H9 (cell line): ENCODE results near the gene IL9. TPM values are rescaled to one million over a fixed set of nuclear protein-coding genes. Genes with fewer than 3 reads are reported as not detected.

ENCODE experiments used
- DNase-seq: peaks from one replicate; pipeline ENCODE4 v3.0.0-alpha.2; 2017
- H2AFZ ChIP-seq: one replicate; pipeline ENCODE4 v1.6.1; 2013; ENCODE audit warnings: mild to moderate bottlenecking, low read length, control low read depth, moderate library complexity
- H2AK5ac ChIP-seq: 2 replicates; pipeline ENCODE4 v1.6.1; 2013; ENCODE audit warnings: low read length, control low read depth, mixed read lengths; ENCODE audit not compliant: insufficient read length
- H2BK120ac ChIP-seq: one replicate; pipeline ENCODE4 v1.6.1; 2013; ENCODE audit warnings: low read depth, mild to moderate bottlenecking, low read length, control low read depth, inconsistent platforms; ENCODE audit not compliant: poor library complexity, severe bottlenecking
- H2BK12ac ChIP-seq: 2 replicates; pipeline ENCODE4 v1.6.1; 2013; ENCODE audit warnings: low read length, control low read depth, mixed read lengths, low read depth; ENCODE audit not compliant: insufficient read length
- H2BK15ac ChIP-seq: 2 replicates; pipeline ENCODE4 v1.6.1; 2013; ENCODE audit warnings: low read depth, low read length, control low read depth
- H2BK20ac ChIP-seq: one replicate; pipeline ENCODE4 v1.6.1; 2013; ENCODE audit warnings: low read depth, mild to moderate bottlenecking, low read length, control low read depth, inconsistent platforms; ENCODE audit not compliant: poor library complexity, severe bottlenecking
- H2BK5ac ChIP-seq: 2 replicates; pipeline ENCODE4 v1.6.1; 2013; ENCODE audit warnings: low read length, control low read depth, mixed read lengths; ENCODE audit not compliant: insufficient read length
- H3K14ac ChIP-seq: 2 replicates; pipeline ENCODE4 v1.6.1; 2013; ENCODE audit warnings: low read length, control low read depth; ENCODE audit not compliant: insufficient read depth
- H3K18ac ChIP-seq: 2 replicates; pipeline ENCODE4 v1.6.1; 2013; ENCODE audit warnings: low read depth, mild to moderate bottlenecking, mixed read lengths, low read length, control low read depth; ENCODE audit not compliant: insufficient read length
- H3K23ac ChIP-seq: 2 replicates; pipeline ENCODE4 v1.6.1; 2013; ENCODE audit warnings: low read length, control low read depth, mixed read lengths, low read depth; ENCODE audit not compliant: insufficient read length
- H3K23me2 ChIP-seq: 2 replicates; pipeline ENCODE4 v1.6.1; 2013; ENCODE audit warnings: low read depth, mild to moderate bottlenecking, mixed read lengths, low read length, control low read depth; ENCODE audit not compliant: insufficient read length, poor library complexity, severe bottlenecking
- H3K27ac ChIP-seq: 2 replicates; pipeline ENCODE4 v1.5.1; 2013; ENCODE audit warnings: low read length, control low read depth, mixed read lengths, low read depth; ENCODE audit not compliant: insufficient read length
- H3K27me3 ChIP-seq: 2 replicates; pipeline ENCODE4 v1.6.1; 2013; ENCODE audit warnings: low read length, control low read depth, inconsistent platforms; ENCODE audit not compliant: insufficient read depth
- H3K4ac ChIP-seq: 2 replicates; pipeline ENCODE4 v1.6.1; 2013; ENCODE audit warnings: low read depth, mild to moderate bottlenecking, control low read depth, inconsistent platforms, low read length, moderate library complexity
- H3K4me1 ChIP-seq: 2 replicates; pipeline ENCODE4 v1.6.1; 2013; ENCODE audit warnings: low read length, control low read depth, inconsistent platforms; ENCODE audit not compliant: insufficient read depth
- H3K4me2 ChIP-seq: 2 replicates; pipeline ENCODE4 v1.6.1; 2013; ENCODE audit warnings: low read length, control low read depth, mixed read lengths; ENCODE audit not compliant: insufficient read length, insufficient read depth
- H3K56ac ChIP-seq: 2 replicates; pipeline ENCODE4 v1.6.1; 2013; ENCODE audit warnings: low read depth, mild to moderate bottlenecking, mixed read lengths, low read length, control low read depth; ENCODE audit not compliant: insufficient read length
- H3K79me1 ChIP-seq: 2 replicates; pipeline ENCODE4 v1.6.1; 2013; ENCODE audit warnings: low read depth, mild to moderate bottlenecking, moderate library complexity, low read length, control low read depth, inconsistent platforms; ENCODE audit not compliant: insufficient read depth, poor library complexity, severe bottlenecking
- H3K79me2 ChIP-seq: 2 replicates; pipeline ENCODE4 v1.6.1; 2013; ENCODE audit warnings: low read length, control low read depth, inconsistent platforms; ENCODE audit not compliant: insufficient read depth
- H3K9ac ChIP-seq: 2 replicates; pipeline ENCODE4 v1.6.1; 2013; ENCODE audit warnings: low read length, control low read depth, mixed read lengths; ENCODE audit not compliant: insufficient read length; ENCODE audit errors: extremely low read depth
- H3K9me3 ChIP-seq: one replicate; pipeline ENCODE4 v1.6.1; 2013; ENCODE audit warnings: low read depth, low read length, inconsistent platforms; ENCODE audit not compliant: control insufficient read depth
- H3T11ph ChIP-seq: one replicate; pipeline ENCODE4 v1.6.1; 2013; ENCODE audit warnings: mild to moderate bottlenecking, low read length, control low read depth, inconsistent platforms
- H4K20me1 ChIP-seq: one replicate; pipeline ENCODE4 v1.6.1; 2013; ENCODE audit not compliant: control insufficient read depth, insufficient read length, insufficient read depth
- H4K5ac ChIP-seq: 2 replicates; pipeline ENCODE4 v1.6.1; 2013; ENCODE audit warnings: low read depth, mild to moderate bottlenecking, mixed read lengths, low read length, control low read depth; ENCODE audit not compliant: insufficient read length
- H4K8ac ChIP-seq: replicated peaks from 2 replicates; pipeline ENCODE4 v1.6.1; 2013; ENCODE audit warnings: low read length, control low read depth, mixed read lengths, low read depth; ENCODE audit not compliant: insufficient read length
- H4K91ac ChIP-seq: 2 replicates; pipeline ENCODE4 v1.6.1; 2013; ENCODE audit warnings: low read depth, mild to moderate bottlenecking, moderate library complexity, mixed read lengths, low read length, control low read depth; ENCODE audit not compliant: insufficient read length
- H3K27ac Mint-ChIP-seq, 3 experiments: 2 replicates in 2 of 3; 3 replicates in 1 of 3; pipeline ENCODE4 v1.8.0; 2020 to 2021; ENCODE audit warnings: mixed read lengths in 3 of 3, mild to moderate bottlenecking in 1 of 3, moderate library complexity in 1 of 3
- H3K27me3 Mint-ChIP-seq: 2 replicates; pipeline ENCODE4 v1.8.0; 2021; ENCODE audit warnings: low read depth, mild to moderate bottlenecking, moderate library complexity, mixed read lengths
- H3K36me3 Mint-ChIP-seq, 3 experiments: 2 replicates in 2 of 3; 3 replicates in 1 of 3; pipeline ENCODE4 v1.8.0; 2020 to 2021; ENCODE audit warnings: low read depth in 3 of 3, mixed read lengths in 3 of 3; ENCODE audit not compliant: insufficient read depth in 1 of 3
- H3K4me1 Mint-ChIP-seq, 2 experiments: 2 replicates each; pipeline ENCODE4 v1.8.0; 2020; ENCODE audit warnings: mixed read lengths in 2 of 2
- H3K4me3 Mint-ChIP-seq, 2 experiments: 2 replicates in 1 of 2; 3 replicates in 1 of 2; pipeline ENCODE4 v1.8.0; 2020 to 2021; ENCODE audit warnings: mild to moderate bottlenecking in 2 of 2, mixed read lengths in 2 of 2, moderate library complexity in 1 of 2
- H3K9me3 Mint-ChIP-seq, 2 experiments: 2 replicates in 1 of 2; 3 replicates in 1 of 2; pipeline ENCODE4 v1.8.0; 2020; ENCODE audit warnings: mild to moderate bottlenecking in 2 of 2, mixed read lengths in 2 of 2, moderate library complexity in 1 of 2
- CTCF ChIP-seq: fragments of 200-600 bp; sonication (generic); conservative IDR thresholded peaks from 3 replicates; pipeline ENCODE4 v1.8.0; 2021; ENCODE audit warnings: antibody characterized with exemption, mild to moderate bottlenecking
- WGBS: extraction: QIAGEN DNeasy Blood & Tissue Kit; methylation state at CpG from one replicate; pipeline ENCODE4 v1.1.7; 2013; ENCODE audit warnings: missing lambda C conversion rate, low lambda C conversion rate, mixed read lengths; ENCODE audit not compliant: insufficient read length; ENCODE audit errors: extremely low coverage; 5-methylcytosine and 5-hydroxymethylcytosine counted together
- total RNA-seq: library from RNA; stranded (reverse); gene quantifications from 2 replicates; pipeline ENCODE4 v1.2.1, GENCODE V29; 2021

The IL9 gene
- total RNA-seq, 1 experiment from 2014 or later, result not detected

- H3K27me3 ChIP-seq, result peaks cover 2% of the 10 kb centered on the region; the same call in 1 of the 2 replicates
- H3K56ac ChIP-seq, result no peak overlapping the region
- Mint-ChIP-seq H3K27ac (no peak overlapping the region), H3K9me3 (no peaks in the 10 kb centered on the region), H3K4me1 (peaks cover 26 to 28% of the 10 kb centered on the region in 2 experiments), H3K4me3 (no peak overlapping the region), H3K36me3 (no peaks in the 10 kb centered on the region), H3K27me3 (peaks cover 47% of the 10 kb centered on the region)
- H2BK15ac ChIP-seq, result no peak overlapping the region
- H3K4me2 ChIP-seq, result no peak overlapping the region
- H2BK120ac ChIP-seq, result no peak overlapping the region
- no peaks in the 10 kb centered on the region; the same call in 1 of the 2 replicates for H3K4me1 ChIP-seq
- no peaks in the 10 kb centered on the region for H4K20me1 ChIP-seq
- no peak overlapping the region for H2AK5ac ChIP-seq
- H3K23ac ChIP-seq, result no peak overlapping the region
- no CpG with 5 or more reads among the region's 3 CpGs for WGBS
- no peak overlapping the region for H2BK20ac ChIP-seq
- H3K79me1 ChIP-seq, result no peaks in the 10 kb centered on the region
- no peak overlapping the region for H2BK12ac ChIP-seq
- no peak overlapping the region for H4K8ac ChIP-seq
- no peak overlapping the region for H3T11ph ChIP-seq
- no peak overlapping the region for H3K18ac ChIP-seq
- no peak overlapping the region for H2AFZ ChIP-seq
- no peak overlapping the region for H2BK5ac ChIP-seq
- H3K9me3 ChIP-seq, result no peaks in the 10 kb centered on the region
- H3K14ac ChIP-seq, result no peak overlapping the region
- H3K79me2 ChIP-seq, result no peaks in the 10 kb centered on the region
- no peak overlapping the region for H3K9ac ChIP-seq
- no peak for TF ChIP-seq CTCF
- H4K5ac ChIP-seq, result no peak overlapping the region
- no peak overlapping the region for H4K91ac ChIP-seq
- DNase-seq, result no peak
- H3K4ac ChIP-seq, result no peak overlapping the region
- peaks cover 4% of the 10 kb centered on the region for H3K23me2 ChIP-seq
- H3K27ac ChIP-seq, result no peak overlapping the region
These were observed 10.6 kb downstream of the IL9 start for GRCh38 chr5:135885031-135885430.
